Measurements from ENCODE around the gene KIF2C.

GRCh38 chr1:44788120-44788860 is 48.7 kb downstream of the KIF2C start, which contains the start of gene BEST4:
- TF ChIP-seq CTCF (IDR thresholded peaks at IDR 0.05) (no peak), POLR2A (IDR thresholded peaks at IDR 0.05) (no peak)

All from uterus (tissue), 2 donors.